Measurements from ENCODE around the gene EFCC1. TPM values are rescaled to one million over a fixed set of nuclear protein-coding genes. Genes with fewer than 3 reads are reported as not detected.

The EFCC1 gene
- total RNA-seq, 2 experiments from 2014 or later: 0.16 to 0.38 TPM

- H3K4me1 Mint-ChIP-seq (ENCODE audit: low read depth): no peaks in the 10 kb centered on the region
- no peak overlapping the region for H3K27ac Mint-ChIP-seq
- no peaks in the 10 kb centered on the region for H3K36me3 Mint-ChIP-seq (ENCODE audit: low read depth)
- no peaks in the 10 kb centered on the region for H3K9me3 Mint-ChIP-seq
- TF ChIP-seq CTCF (IDR thresholded peaks at IDR 0.05): no peak
- ATAC-seq (no peak), DNase-seq (no peak)
- ChIA-PET POLR2A (no interaction called here), CTCF (interaction anchor here (1.6 to 4.3 kb wide), 2 partner anchors 18 to 28 kb away, joined by 4 to 28 read pairs; no protein-coding TSS in a partner anchor)
- no peaks in the 10 kb centered on the region for H3K27me3 Mint-ChIP-seq
- intact Hi-C loops (cut with micrococcal nuclease): no loop called here
- no peak overlapping the region for H3K4me3 Mint-ChIP-seq
These were observed 12.8 kb upstream of the EFCC1 start for GRCh38 chr3:128988286-128988685.

GRCh38 chr3:128991355-128991895 lies 9.7 kb upstream of the EFCC1 start:
- H3K4me3 Mint-ChIP-seq: no peak overlapping the region
- H3K27me3 Mint-ChIP-seq: no peaks in the 10 kb centered on the region
- intact Hi-C loops (cut with micrococcal nuclease): no loop called here
- TF ChIP-seq CTCF (IDR thresholded peaks at IDR 0.05): no peak
- no peak for ATAC-seq
- no peaks in the 10 kb centered on the region for H3K9me3 Mint-ChIP-seq
- H3K36me3 Mint-ChIP-seq (ENCODE audit: low read depth): no peaks in the 10 kb centered on the region
- no peak for DNase-seq
- H3K27ac Mint-ChIP-seq: no peak overlapping the region
- ChIA-PET CTCF (interaction anchor here (9.2 kb wide), 1 partner anchor 20 kb away, joined by 73 read pairs; no protein-coding TSS in a partner anchor), POLR2A (interaction anchor here (0.6 kb wide), 1 partner anchor 26 kb away, joined by 3 read pairs; no protein-coding TSS in a partner anchor)
- H3K4me1 Mint-ChIP-seq (ENCODE audit: low read depth): peaks cover 27% of the 10 kb centered on the region

- intact Hi-C loops (cut with micrococcal nuclease): no loop called here
- POLR2A ChIA-PET: interaction anchor here (0.5 to 2.4 kb wide), 4 partner anchors 11 to 108 kb away, joined by 3 to 7 read pairs (median 4); no protein-coding TSS in a partner anchor
These were observed 8.1 kb upstream of the EFCC1 start for GRCh38 chr3:128992926-128993460.

GRCh38 chr3:128993461-128994172 lies 7.5 kb upstream of the EFCC1 start, which contains the start of gene CFAP92:
TSS of gene CFAP92 (minus strand) at chr3:128994076. CDS start at chr3:128993304, 772 bp downstream.
- H3K4me3 Mint-ChIP-seq: peak within 1 kb of the TSS; percentile 63
- TF ChIP-seq CTCF (IDR thresholded peaks at IDR 0.05): no peak
- ChIA-PET CTCF (interaction anchor here (1.0 to 9.2 kb wide), 9 partner anchors 10 to 114 kb away, joined by 3 to 73 read pairs (median 6); partner anchors contain the start of gene ACAD9), POLR2A (interaction anchor here (0.5 to 2.4 kb wide), 8 partner anchors 10 to 107 kb away, joined by 3 to 7 read pairs (median 4); no protein-coding TSS in a partner anchor)
- H3K9me3 Mint-ChIP-seq: no peaks in the 10 kb centered on the region
- ATAC-seq (peak; percentile 98), DNase-seq (peak; percentile 93)
- H3K27me3 Mint-ChIP-seq: no peaks in the 10 kb centered on the region
- H3K36me3 Mint-ChIP-seq (ENCODE audit: low read depth): no peaks in the 10 kb centered on the region
- no peak within 1 kb of the TSS for H3K27ac Mint-ChIP-seq
- intact Hi-C loops (cut with micrococcal nuclease): no loop called here
- H3K4me1 Mint-ChIP-seq (ENCODE audit: low read depth): peaks cover 30% of the 10 kb centered on the region

More at GRCh38 chr3:128992926-128993460, 8.1 kb upstream of the EFCC1 start:
- CTCF ChIA-PET: interaction anchor here (1.1 to 9.2 kb wide), 3 partner anchors 22 to 56 kb away, joined by 3 to 73 read pairs (median 25); no protein-coding TSS in a partner anchor
- no peak for TF ChIP-seq CTCF (IDR thresholded peaks at IDR 0.05)
- H3K9me3 Mint-ChIP-seq: no peaks in the 10 kb centered on the region
- ATAC-seq (no peak), DNase-seq (no peak)
- peak overlapping the region; percentile 63 for H3K4me3 Mint-ChIP-seq
- no peak overlapping the region for H3K27ac Mint-ChIP-seq
- H3K4me1 Mint-ChIP-seq (ENCODE audit: low read depth): peaks cover 27% of the 10 kb centered on the region
- H3K36me3 Mint-ChIP-seq (ENCODE audit: low read depth): no peaks in the 10 kb centered on the region
- H3K27me3 Mint-ChIP-seq: no peaks in the 10 kb centered on the region

Data from activated CD8-positive, alpha-beta T cell treated with anti-CD3 and anti-CD28 coated beads for 36 hours (primary cell).